Brain pericyte (primary cell): ENCODE data around the gene ZDHHC11B.
"Not testable (repeated sequence)": the region's sequence is repeated elsewhere in the genome, so short reads cannot be mapped to it uniquely, and the experiment has no call there.

Experiments
- DNase-seq: peaks from one replicate; pipeline ENCODE4 v3.0.0-alpha.2; 2012; ENCODE audit warnings: low read depth, low spot score

Gene ZDHHC11B

GRCh38 chr5:686172-686523 lies 98.4 kb downstream of the ZDHHC11B start:
- not testable (repeated sequence) for DNase-seq

GRCh38 chr5:685262-686171 lies 99.0 kb downstream of the ZDHHC11B start:
- DNase-seq, result no peak

- DNase-seq, result no peak
These were observed 99.7 kb downstream of the ZDHHC11B start for GRCh38 chr5:684751-685216.

- no peak for DNase-seq
These were observed 100.7 kb downstream of the ZDHHC11B start for GRCh38 chr5:683551-684481.

GRCh38 chr5:682651-683358 lies 101.7 kb downstream of the ZDHHC11B start:
- not testable (repeated sequence) for DNase-seq

- not testable (repeated sequence) for DNase-seq
These were observed 102.3 kb downstream of the ZDHHC11B start for GRCh38 chr5:682216-682615.

- not testable (repeated sequence) for DNase-seq
These were observed 103.0 kb downstream of the ZDHHC11B start for GRCh38 chr5:681317-682191.

GRCh38 chr5:680836-681235 lies 103.7 kb downstream of the ZDHHC11B start:
- not testable (repeated sequence) for DNase-seq

- DNase-seq, result not testable (repeated sequence)
These were observed 104.3 kb downstream of the ZDHHC11B start for GRCh38 chr5:680118-680795.

- DNase-seq, result not testable (repeated sequence)
These were observed 105.2 kb downstream of the ZDHHC11B start for GRCh38 chr5:679166-679895.

GRCh38 chr5:678521-678920 lies 106.0 kb downstream of the ZDHHC11B start:
- not testable (repeated sequence) for DNase-seq

GRCh38 chr5:677131-678101 lies 107.1 kb downstream of the ZDHHC11B start:
- DNase-seq, result no peak

- no peak for DNase-seq
These were observed 107.8 kb downstream of the ZDHHC11B start for GRCh38 chr5:676699-677076.

- no peak for DNase-seq
These were observed 108.4 kb downstream of the ZDHHC11B start for GRCh38 chr5:675871-676698.

GRCh38 chr5:675111-675870 lies 109.2 kb downstream of the ZDHHC11B start:
- DNase-seq, result no peak

GRCh38 chr5:674630-675011 lies 109.9 kb downstream of the ZDHHC11B start:
- no peak for DNase-seq
